ENCODE measurements around the gene RFXANK.
"Not testable (repeated sequence)": the region's sequence is repeated elsewhere in the genome, so short reads cannot be mapped to it uniquely, and the experiment has no call there.

Gene RFXANK

GRCh38 chr19:19218911-19219310 is 26.9 kb downstream of the RFXANK start:
- Histone ChIP-seq H3K9me3 (ENCODE audit: insufficient read depth, low read length) (no peaks in the 10 kb centered on the region), H3K9ac (ENCODE audit: low read length) (no peak overlapping the region), H3K79me2 (ENCODE audit: low read length) (no peaks in the 10 kb centered on the region), H2AFZ (ENCODE audit: low read depth, low read length) (no peak overlapping the region), H3K27ac (ENCODE audit: low read length) (no peak overlapping the region), H3K4me2 (ENCODE audit: low read length) (no peak overlapping the region), H3K4me3 (ENCODE audit: low read length) (no peak overlapping the region), H3K36me3 (replicated peaks; ENCODE audit: low read depth, low read length) (no peaks in the 10 kb centered on the region), H3K27me3 (ENCODE audit: low read depth, low read length) (peaks cover 15% of the 10 kb centered on the region; the same call in 1 of the 2 replicates), H3K4me1 (ENCODE audit: low read length) (peaks cover 2% of the 10 kb centered on the region; the same call in 1 of the 2 replicates), H4K20me1 (ENCODE audit: insufficient read depth, low read length) (peaks cover 3% of the 10 kb centered on the region; the same call in 1 of the 2 replicates)
- TF ChIP-seq EZH2phosphoT487 (IDR thresholded peaks at IDR 0.05; ENCODE audit: low read depth) (no peak), CTCF (IDR thresholded peaks at IDR 0.05; ENCODE audit: low read depth, low read length) (no peak)

- not testable (repeated sequence) for H4K20me1 ChIP-seq (ENCODE audit: insufficient read depth, low read length); H3K36me3 ChIP-seq (replicated peaks; ENCODE audit: low read depth, low read length)
- H3K27me3 ChIP-seq (ENCODE audit: low read depth, low read length): 0 out of 2 replicates have a peak, but pooled peaks cover 10% of the 10 kb centered on the region
These were observed 28.9 kb downstream of the RFXANK start for GRCh38 chr19:19221000-19221399.

GRCh38 chr19:19223060-19223459 is 31.0 kb downstream of the RFXANK start:
- TF ChIP-seq EZH2phosphoT487 (IDR thresholded peaks at IDR 0.05; ENCODE audit: low read depth) (no peak), CTCF (IDR thresholded peaks at IDR 0.05; ENCODE audit: low read depth, low read length) (no peak)
- H3K4me1 ChIP-seq (ENCODE audit: low read length): no peaks in the 10 kb centered on the region
- H2AFZ ChIP-seq (ENCODE audit: low read depth, low read length): no peak overlapping the region
- H3K4me3 ChIP-seq (ENCODE audit: low read length): no peak overlapping the region
- H3K9ac ChIP-seq (ENCODE audit: low read length): no peak overlapping the region
- no peak overlapping the region for H3K4me2 ChIP-seq (ENCODE audit: low read length)
- H3K27me3 ChIP-seq (ENCODE audit: low read depth, low read length): no peaks in the 10 kb centered on the region; the same call in 1 of the 2 replicates
- H3K9me3 ChIP-seq (ENCODE audit: insufficient read depth, low read length): no peaks in the 10 kb centered on the region
- no peaks in the 10 kb centered on the region for H3K79me2 ChIP-seq (ENCODE audit: low read length)
- H3K27ac ChIP-seq (ENCODE audit: low read length): no peak overlapping the region
- H4K20me1 ChIP-seq (ENCODE audit: insufficient read depth, low read length): no peaks in the 10 kb centered on the region
- H3K36me3 ChIP-seq (replicated peaks; ENCODE audit: low read depth, low read length): no peaks in the 10 kb centered on the region

More at GRCh38 chr19:19221000-19221399, 28.9 kb downstream of the RFXANK start:
- H2AFZ ChIP-seq (ENCODE audit: low read depth, low read length); H3K4me1 ChIP-seq (ENCODE audit: low read length); H3K79me2 ChIP-seq (ENCODE audit: low read length); H3K27ac ChIP-seq (ENCODE audit: low read length); H3K4me2 ChIP-seq (ENCODE audit: low read length); H3K4me3 ChIP-seq (ENCODE audit: low read length); H3K9ac ChIP-seq (ENCODE audit: low read length); H3K9me3 ChIP-seq (ENCODE audit: insufficient read depth, low read length): not testable (repeated sequence)

- no peaks in the 10 kb centered on the region for H3K36me3 ChIP-seq (replicated peaks; ENCODE audit: low read depth, low read length)
- no peaks in the 10 kb centered on the region for H3K9me3 ChIP-seq (ENCODE audit: insufficient read depth, low read length)
- peaks cover 2% of the 10 kb centered on the region; the same call in 1 of the 2 replicates for H3K27me3 ChIP-seq (ENCODE audit: low read depth, low read length)
These were observed 31.6 kb downstream of the RFXANK start for GRCh38 chr19:19223636-19224035.

More at GRCh38 chr19:19223636-19224035, 31.6 kb downstream of the RFXANK start:
- Histone ChIP-seq H2AFZ (ENCODE audit: low read depth, low read length) (no peak overlapping the region), H3K4me3 (ENCODE audit: low read length) (no peak overlapping the region), H3K27ac (ENCODE audit: low read length) (no peak overlapping the region), H3K4me2 (ENCODE audit: low read length) (no peak overlapping the region), H3K9ac (ENCODE audit: low read length) (no peak overlapping the region), H4K20me1 (ENCODE audit: insufficient read depth, low read length) (no peaks in the 10 kb centered on the region), H3K4me1 (ENCODE audit: low read length) (no peaks in the 10 kb centered on the region), H3K79me2 (ENCODE audit: low read length) (no peaks in the 10 kb centered on the region)
- TF ChIP-seq CTCF (IDR thresholded peaks at IDR 0.05; ENCODE audit: low read depth, low read length): no peak
- TF ChIP-seq EZH2phosphoT487 (IDR thresholded peaks at IDR 0.05; ENCODE audit: low read depth): no peak

Data from OCI-LY3 (cell line).